ENCODE data around the gene MYL5.

MYL5 gene

GRCh38 chr4:722169-722725 lies 47.9 kb downstream of the MYL5 start:
- no peak for TF ChIP-seq CTCF (IDR thresholded peaks at IDR 0.05; ENCODE audit: insufficient read depth, low read length)
- TF ChIP-seq GABPA (IDR thresholded peaks at IDR 0.05; ENCODE audit: low read depth): no peak
- TF ChIP-seq REST (IDR thresholded peaks at IDR 0.05; ENCODE audit: insufficient replicate concordance, low read depth): no peak
- TF ChIP-seq SPI1 (IDR thresholded peaks at IDR 0.05; ENCODE audit: borderline replicate concordance, low read depth): no peak
- Histone ChIP-seq H3K4me3 (replicated peaks; ENCODE audit: insufficient read depth, low read length) (no peak overlapping the region), H3K27me3 (ENCODE audit: insufficient read depth, poor library complexity, severe bottlenecking) (no peaks in the 10 kb centered on the region), H3K27ac (replicated peaks) (no peak overlapping the region)
- DNase-seq (ENCODE audit: low read depth in 1 of 2, low spot score in 1 of 2): no peak

GRCh38 chr4:722851-723360 lies 48.6 kb downstream of the MYL5 start:
- TF ChIP-seq POLR2AphosphoS5 (IDR thresholded peaks at IDR 0.05; ENCODE audit: low read depth) (no peak), GABPA (IDR thresholded peaks at IDR 0.05; ENCODE audit: low read depth) (no peak)
- Histone ChIP-seq H3K27ac (replicated peaks) (no peak overlapping the region), H3K4me3 (replicated peaks; ENCODE audit: insufficient read depth, low read length) (no peak overlapping the region), H3K27me3 (ENCODE audit: insufficient read depth, poor library complexity, severe bottlenecking) (no peaks in the 10 kb centered on the region)
- DNase-seq (ENCODE audit: low read depth in 1 of 2, low spot score in 1 of 2): no peak

- Histone ChIP-seq H3K4me3 (replicated peaks; ENCODE audit: insufficient read depth, low read length) (no peak overlapping the region), H3K27me3 (ENCODE audit: insufficient read depth, poor library complexity, severe bottlenecking) (no peaks in the 10 kb centered on the region), H3K27ac (replicated peaks) (no peak overlapping the region)
- DNase-seq (ENCODE audit: low read depth in 1 of 2, low spot score in 1 of 2): no peak
- TF ChIP-seq REST (IDR thresholded peaks at IDR 0.05; ENCODE audit: insufficient replicate concordance, low read depth) (no peak), GABPA (IDR thresholded peaks at IDR 0.05; ENCODE audit: low read depth) (no peak), CTCF (IDR thresholded peaks at IDR 0.05; ENCODE audit: insufficient read depth, low read length) (no peak), SPI1 (IDR thresholded peaks at IDR 0.05; ENCODE audit: borderline replicate concordance, low read depth) (no peak), POLR2AphosphoS5 (IDR thresholded peaks at IDR 0.05; ENCODE audit: low read depth) (no peak)
Measured at GRCh38 chr4:723751-724530, 49.6 kb downstream of the MYL5 start.

GRCh38 chr4:725391-726234 lies 51.3 kb downstream of the MYL5 start:
- no peaks in the 10 kb centered on the region for H3K27me3 ChIP-seq (ENCODE audit: insufficient read depth, poor library complexity, severe bottlenecking)
- H3K4me3 ChIP-seq (replicated peaks; ENCODE audit: insufficient read depth, low read length): no peak overlapping the region
- DNase-seq (ENCODE audit: low read depth in 1 of 2, low spot score in 1 of 2): no peak
- H3K27ac ChIP-seq (replicated peaks): no peak overlapping the region
- TF ChIP-seq REST (IDR thresholded peaks at IDR 0.05; ENCODE audit: insufficient replicate concordance, low read depth): no peak

Data from HL-60 (cell line).